ENCODE results near the gene TMEM63A.
A peak's percentile ranks its signal among the peaks of the same experiment; 100 is the strongest.
"Not testable (repeated sequence)": the region's sequence is repeated elsewhere in the genome, so short reads cannot be mapped to it uniquely, and the experiment has no call there.

The TMEM63A gene

GRCh38 chr1:225809842-225810578 is 72.2 kb downstream of the TMEM63A start, which contains the start of gene EPHX1:
TSS of gene EPHX1 (plus strand) at chr1:225810124. CDS start at chr1:225828730, 18,606 bp downstream.
- H3K9ac ChIP-seq (ENCODE audit: low read length): peak within 1 kb of the TSS; percentile 33; the same call in 1 of the 2 replicates
- no peak within 1 kb of the TSS for H2AFZ ChIP-seq (ENCODE audit: low read depth, low read length, severe bottlenecking)
- no peaks in the 10 kb centered on the region for H4K20me1 ChIP-seq (ENCODE audit: low read depth, low read length)
- H3K36me3 ChIP-seq (ENCODE audit: low read length): no peaks in the 10 kb centered on the region
- H3F3A ChIP-seq (ENCODE audit: insufficient read depth): no peaks in the 10 kb centered on the region
- H3K4me3 ChIP-seq (ENCODE audit: insufficient read depth, low read length, poor library complexity, severe bottlenecking): peak within 1 kb of the TSS; percentile 35
- TF ChIP-seq, protein P1, sequence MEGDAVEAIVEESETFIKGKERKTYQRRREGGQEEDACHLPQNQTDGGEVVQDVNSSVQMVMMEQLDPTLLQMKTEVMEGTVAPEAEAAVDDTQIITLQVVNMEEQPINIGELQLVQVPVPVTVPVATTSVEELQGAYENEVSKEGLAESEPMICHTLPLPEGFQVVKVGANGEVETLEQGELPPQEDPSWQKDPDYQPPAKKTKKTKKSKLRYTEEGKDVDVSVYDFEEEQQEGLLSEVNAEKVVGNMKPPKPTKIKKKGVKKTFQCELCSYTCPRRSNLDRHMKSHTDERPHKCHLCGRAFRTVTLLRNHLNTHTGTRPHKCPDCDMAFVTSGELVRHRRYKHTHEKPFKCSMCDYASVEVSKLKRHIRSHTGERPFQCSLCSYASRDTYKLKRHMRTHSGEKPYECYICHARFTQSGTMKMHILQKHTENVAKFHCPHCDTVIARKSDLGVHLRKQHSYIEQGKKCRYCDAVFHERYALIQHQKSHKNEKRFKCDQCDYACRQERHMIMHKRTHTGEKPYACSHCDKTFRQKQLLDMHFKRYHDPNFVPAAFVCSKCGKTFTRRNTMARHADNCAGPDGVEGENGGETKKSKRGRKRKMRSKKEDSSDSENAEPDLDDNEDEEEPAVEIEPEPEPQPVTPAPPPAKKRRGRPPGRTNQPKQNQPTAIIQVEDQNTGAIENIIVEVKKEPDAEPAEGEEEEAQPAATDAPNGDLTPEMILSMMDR (IDR thresholded peaks at IDR 0.05; ENCODE audit: insufficient read depth, low read length, poor library complexity, severe bottlenecking): no peak
- no peak for TF ChIP-seq EZH2phosphoT487 (conservative IDR thresholded peaks at IDR 0.05; ENCODE audit: low read length)
- H3K9me3 ChIP-seq (ENCODE audit: insufficient read depth, low read length): no peaks in the 10 kb centered on the region
- H3K79me2 ChIP-seq (ENCODE audit: insufficient read depth, low read length): no peaks in the 10 kb centered on the region
- no peaks in the 10 kb centered on the region for H3K9me2 ChIP-seq (replicated peaks; ENCODE audit: insufficient read depth, low read length)
- H3K27me3 ChIP-seq (ENCODE audit: low read length): no peaks in the 10 kb centered on the region
- peak within 1 kb of the TSS; percentile 43 for H3K4me2 ChIP-seq (ENCODE audit: low read depth, low read length, poor library complexity, severe bottlenecking)
- no peak within 1 kb of the TSS for H3K27ac ChIP-seq (ENCODE audit: low read depth, low read length)

- no peak for TF ChIP-seq EZH2phosphoT487 (conservative IDR thresholded peaks at IDR 0.05; ENCODE audit: low read length)
- TF ChIP-seq, protein P1 (IDR thresholded peaks at IDR 0.05; ENCODE audit: insufficient read depth, low read length, poor library complexity, severe bottlenecking): no peak
- Histone ChIP-seq H3K9me3 (ENCODE audit: insufficient read depth, low read length) (no peaks in the 10 kb centered on the region), H3K27ac (ENCODE audit: low read depth, low read length) (no peak overlapping the region), H3K9me2 (replicated peaks; ENCODE audit: insufficient read depth, low read length) (no peaks in the 10 kb centered on the region), H3K4me2 (ENCODE audit: low read depth, low read length, poor library complexity, severe bottlenecking) (no peak overlapping the region), H3K27me3 (ENCODE audit: low read length) (no peaks in the 10 kb centered on the region), H4K20me1 (ENCODE audit: low read depth, low read length) (no peaks in the 10 kb centered on the region), H3K4me3 (ENCODE audit: insufficient read depth, low read length, poor library complexity, severe bottlenecking) (no peak overlapping the region), H3K9ac (ENCODE audit: low read length) (no peak overlapping the region), H2AFZ (ENCODE audit: low read depth, low read length, severe bottlenecking) (no peak overlapping the region), H3K36me3 (ENCODE audit: low read length) (no peaks in the 10 kb centered on the region), H3F3A (ENCODE audit: insufficient read depth) (no peaks in the 10 kb centered on the region), H3K79me2 (ENCODE audit: insufficient read depth, low read length) (no peaks in the 10 kb centered on the region)
Measured at GRCh38 chr1:225808136-225808535, 74.0 kb downstream of the TMEM63A start.

- not testable (repeated sequence) for H4K20me1 ChIP-seq (ENCODE audit: low read depth, low read length); H3K27ac ChIP-seq (ENCODE audit: low read depth, low read length); H3F3A ChIP-seq (ENCODE audit: insufficient read depth)
Measured at GRCh38 chr1:225806736-225807135, 75.4 kb downstream of the TMEM63A start.

GRCh38 chr1:225806249-225806648 is 75.9 kb downstream of the TMEM63A start:
- H3K9me3 ChIP-seq (ENCODE audit: insufficient read depth, low read length): no peaks in the 10 kb centered on the region
- no peaks in the 10 kb centered on the region for H3K9me2 ChIP-seq (replicated peaks; ENCODE audit: insufficient read depth, low read length)
- H2AFZ ChIP-seq (ENCODE audit: low read depth, low read length, severe bottlenecking): no peak overlapping the region
- H3F3A ChIP-seq (ENCODE audit: insufficient read depth): no peaks in the 10 kb centered on the region
- H3K27ac ChIP-seq (ENCODE audit: low read depth, low read length): no peak overlapping the region
- H3K4me3 ChIP-seq (ENCODE audit: insufficient read depth, low read length, poor library complexity, severe bottlenecking): no peak overlapping the region
- no peak for TF ChIP-seq EZH2phosphoT487 (conservative IDR thresholded peaks at IDR 0.05; ENCODE audit: low read length)
- TF ChIP-seq, protein P1 (IDR thresholded peaks at IDR 0.05; ENCODE audit: insufficient read depth, low read length, poor library complexity, severe bottlenecking): no peak
- H4K20me1 ChIP-seq (ENCODE audit: low read depth, low read length): no peaks in the 10 kb centered on the region
- no peak overlapping the region for H3K4me2 ChIP-seq (ENCODE audit: low read depth, low read length, poor library complexity, severe bottlenecking)
- no peaks in the 10 kb centered on the region for H3K79me2 ChIP-seq (ENCODE audit: insufficient read depth, low read length)
- H3K36me3 ChIP-seq (ENCODE audit: low read length): no peaks in the 10 kb centered on the region
- H3K9ac ChIP-seq (ENCODE audit: low read length): no peak overlapping the region
- no peaks in the 10 kb centered on the region for H3K27me3 ChIP-seq (ENCODE audit: low read length)

More at GRCh38 chr1:225806736-225807135, 75.4 kb downstream of the TMEM63A start:
- not testable (repeated sequence) for H3K4me2 ChIP-seq (ENCODE audit: low read depth, low read length, poor library complexity, severe bottlenecking); H2AFZ ChIP-seq (ENCODE audit: low read depth, low read length, severe bottlenecking); H3K9me3 ChIP-seq (ENCODE audit: insufficient read depth, low read length); H3K27me3 ChIP-seq (ENCODE audit: low read length); H3K9me2 ChIP-seq (replicated peaks; ENCODE audit: insufficient read depth, low read length); H3K4me3 ChIP-seq (ENCODE audit: insufficient read depth, low read length, poor library complexity, severe bottlenecking); H3K79me2 ChIP-seq (ENCODE audit: insufficient read depth, low read length); H3K9ac ChIP-seq (ENCODE audit: low read length); H3K36me3 ChIP-seq (ENCODE audit: low read length)

DNA sequence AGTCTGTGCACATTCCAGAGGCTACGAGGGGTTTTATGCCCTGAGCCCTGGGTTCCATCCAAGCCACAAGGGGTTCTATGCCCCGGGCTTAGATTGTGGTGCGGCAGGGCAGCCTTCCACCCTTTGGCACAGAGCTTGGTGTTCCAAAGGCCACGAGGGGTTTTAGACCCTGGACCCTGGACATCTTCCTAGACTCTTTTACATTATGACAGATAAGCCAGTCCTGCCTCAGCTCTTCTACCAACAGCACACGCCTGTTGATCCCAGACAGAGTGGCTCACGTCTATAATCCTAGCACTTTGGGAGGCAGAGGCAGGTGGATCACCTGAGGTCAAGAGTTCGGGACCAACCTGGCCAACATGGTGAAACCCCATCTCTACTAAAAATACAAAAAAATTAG is 81.0 kb downstream of the TMEM63A start:
- H3K9me3 ChIP-seq (ENCODE audit: insufficient read depth, low read length); H3K27ac ChIP-seq (ENCODE audit: low read depth, low read length); H3K4me3 ChIP-seq (ENCODE audit: insufficient read depth, low read length, poor library complexity, severe bottlenecking); H3K9ac ChIP-seq (ENCODE audit: low read length); H3F3A ChIP-seq (ENCODE audit: insufficient read depth); H4K20me1 ChIP-seq (ENCODE audit: low read depth, low read length); H3K4me2 ChIP-seq (ENCODE audit: low read depth, low read length, poor library complexity, severe bottlenecking); H2AFZ ChIP-seq (ENCODE audit: low read depth, low read length, severe bottlenecking); H3K79me2 ChIP-seq (ENCODE audit: insufficient read depth, low read length); H3K27me3 ChIP-seq (ENCODE audit: low read length); H3K36me3 ChIP-seq (ENCODE audit: low read length); H3K9me2 ChIP-seq (replicated peaks; ENCODE audit: insufficient read depth, low read length): not testable (repeated sequence)

All from SU-DHL-6 (cell line).